Sigmoid colon (tissue), 4 donors: ENCODE results near the gene PALM3.

Experiments
- EP300 ChIP-seq, 4 donors: sonication (generic); formaldehyde crosslinking; IDR thresholded peaks; one replicate each; pipeline ENCODE4 v1.6.1; 2017; ENCODE audit warnings: antibody characterized with exemption in 4 of 4
- POLR2AphosphoS5 ChIP-seq, 4 donors: sonication (generic); formaldehyde crosslinking; IDR thresholded peaks; one replicate each; pipeline ENCODE4 v1.6.1; 2017; ENCODE audit warnings: antibody characterized with exemption in 4 of 4

DNA sequence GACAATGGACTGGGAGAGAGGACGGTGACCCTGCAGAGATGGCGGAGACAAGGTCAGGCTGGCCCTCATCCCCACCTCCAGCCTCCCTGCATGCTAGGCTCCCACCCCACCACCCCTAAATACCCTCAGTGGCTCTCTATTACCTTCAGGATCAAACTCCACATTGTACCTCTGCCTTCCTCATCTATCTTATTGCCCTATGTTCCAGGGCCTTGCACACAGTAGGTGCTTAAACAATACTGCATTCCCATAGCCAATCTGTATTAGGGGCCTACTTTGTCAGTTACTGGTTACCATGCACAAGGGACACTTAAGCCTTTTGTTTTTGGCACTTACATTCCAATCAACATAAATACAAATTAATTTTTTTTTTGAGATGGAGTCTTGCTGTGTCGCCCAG, 6.5 kb downstream of the PALM3 start:
- TF ChIP-seq POLR2AphosphoS5 (IDR thresholded peaks at IDR 0.05), result no peak
- TF ChIP-seq EP300 (IDR thresholded peaks at IDR 0.05), result no peak
